Upper lobe of left lung (tissue), 4 donors: ENCODE results near the gene CCDC142.

Experiments
- POLR2A ChIP-seq, 4 donors: fragments of 450-650 bp; IDR thresholded peaks; one replicate each; pipeline ENCODE4 v1.5.1; 2016 to 2017; ENCODE audit warnings: antibody characterized with exemption in 4 of 4, mild to moderate bottlenecking in 2 of 4
- POLR2AphosphoS5 ChIP-seq, 2 donors: sonication (generic); formaldehyde crosslinking; IDR thresholded peaks; one replicate each; pipeline ENCODE4 v1.5.1; 2017; ENCODE audit warnings: antibody characterized with exemption in 2 of 2
- TF ChIP-seq, protein P1 (sequence below), 6 experiments: fragments of 450-650 bp in 4 of 6; fragments of 200-600 bp in 2 of 6; sonication (generic) in 2 of 6; IDR thresholded peaks; one replicate each; pipeline ENCODE4 v1.5.1; 2016 to 2019; ENCODE audit warnings: antibody characterized with exemption in 6 of 6

DNA sequence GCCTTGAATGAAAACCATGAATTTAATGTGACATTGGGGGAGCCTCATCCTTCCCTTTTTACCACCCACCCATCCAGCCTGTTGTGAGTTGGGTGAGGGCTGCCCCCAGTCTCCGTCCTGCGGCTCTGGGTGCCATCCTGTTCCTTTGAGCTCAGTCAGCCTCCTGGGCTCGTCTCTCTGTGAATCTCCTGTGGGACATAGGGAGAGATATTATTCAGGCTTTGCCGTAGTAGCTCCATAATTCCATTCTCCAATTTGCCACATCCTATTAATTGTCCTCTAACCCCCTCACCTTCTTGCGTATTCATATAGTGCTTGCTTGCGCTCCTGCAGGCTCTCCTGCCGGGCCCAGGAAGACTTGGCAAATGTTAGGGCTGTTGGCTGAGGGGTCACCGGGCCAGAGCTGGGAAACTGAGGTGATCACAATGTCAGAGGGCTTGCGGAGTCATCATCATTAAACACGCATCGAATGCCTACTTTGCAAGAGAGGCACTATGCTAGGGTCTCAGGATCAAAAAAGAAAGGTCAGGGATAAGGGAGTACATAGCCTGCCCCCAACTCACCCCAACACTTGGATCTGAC lies 43.9 kb upstream of the CCDC142 start:
- TF ChIP-seq, protein P1, sequence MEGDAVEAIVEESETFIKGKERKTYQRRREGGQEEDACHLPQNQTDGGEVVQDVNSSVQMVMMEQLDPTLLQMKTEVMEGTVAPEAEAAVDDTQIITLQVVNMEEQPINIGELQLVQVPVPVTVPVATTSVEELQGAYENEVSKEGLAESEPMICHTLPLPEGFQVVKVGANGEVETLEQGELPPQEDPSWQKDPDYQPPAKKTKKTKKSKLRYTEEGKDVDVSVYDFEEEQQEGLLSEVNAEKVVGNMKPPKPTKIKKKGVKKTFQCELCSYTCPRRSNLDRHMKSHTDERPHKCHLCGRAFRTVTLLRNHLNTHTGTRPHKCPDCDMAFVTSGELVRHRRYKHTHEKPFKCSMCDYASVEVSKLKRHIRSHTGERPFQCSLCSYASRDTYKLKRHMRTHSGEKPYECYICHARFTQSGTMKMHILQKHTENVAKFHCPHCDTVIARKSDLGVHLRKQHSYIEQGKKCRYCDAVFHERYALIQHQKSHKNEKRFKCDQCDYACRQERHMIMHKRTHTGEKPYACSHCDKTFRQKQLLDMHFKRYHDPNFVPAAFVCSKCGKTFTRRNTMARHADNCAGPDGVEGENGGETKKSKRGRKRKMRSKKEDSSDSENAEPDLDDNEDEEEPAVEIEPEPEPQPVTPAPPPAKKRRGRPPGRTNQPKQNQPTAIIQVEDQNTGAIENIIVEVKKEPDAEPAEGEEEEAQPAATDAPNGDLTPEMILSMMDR (IDR thresholded peaks at IDR 0.05) = no peak
- TF ChIP-seq POLR2A (IDR thresholded peaks at IDR 0.05) (no peak), POLR2AphosphoS5 (IDR thresholded peaks at IDR 0.05) (no peak)
